ENCODE measurements around the gene DEAF1. TPM values are rescaled to one million over a fixed set of nuclear protein-coding genes. Genes with fewer than 3 reads are reported as not detected.

The DEAF1 gene
- total and polyA plus RNA-seq, 10 of the 15 experiments (the other 5 are each of a cell fraction or from before 2014, with no cell fraction given): 0.68 to 51.3 (median 25.9) TPM

GRCh38 chr11:627308-627576 is 67.8 kb downstream of the DEAF1 start (continued):
- no peak for TF ChIP-seq E4F1 (IDR thresholded peaks at IDR 0.05; ENCODE audit: borderline replicate concordance, partially characterized antibody)
- no peak for TF ChIP-seq CBFB (IDR thresholded peaks at IDR 0.05; ENCODE audit: low read depth)
- no peak for TF ChIP-seq HDAC2 (IDR thresholded peaks at IDR 0.05)
- no peak for TF ChIP-seq ZNF207 (IDR thresholded peaks at IDR 0.05; ENCODE audit: borderline replicate concordance)

GRCh38 chr11:626475-627307 is 68.3 kb downstream of the DEAF1 start, which contains the start of gene SCT:
TSS of gene SCT (minus strand) at chr11:627181. CDS start at chr11:627143, 38 bp downstream.
- Histone ChIP-seq H3K27ac (ENCODE audit: control insufficient read depth, insufficient read depth) (no peak within 1 kb of the TSS), H3K4me1 (ENCODE audit: control insufficient read depth, insufficient read depth, low read length) (peaks cover 29% of the 10 kb centered on the region), H3K9ac (ENCODE audit: control insufficient read depth, insufficient read depth, low read length) (no peak within 1 kb of the TSS), H2AFZ (ENCODE audit: control insufficient read depth, low read depth, low read length) (no peak within 1 kb of the TSS), H3K4me3 (no peak within 1 kb of the TSS), H3K4me2 (ENCODE audit: control insufficient read depth, insufficient read depth) (no peak within 1 kb of the TSS), H4K20me1 (ENCODE audit: control insufficient read depth, insufficient read depth) (no peaks in the 10 kb centered on the region), H3K9me3 (replicated peaks; ENCODE audit: control insufficient read depth, insufficient read depth, low read length) (no peaks in the 10 kb centered on the region), H3K27me3 (replicated peaks in 1 of 2; ENCODE audit: control insufficient read depth in 2 of 2, insufficient read depth in 2 of 2, low read length in 1 of 2) (no peaks in the 10 kb centered on the region), H3K79me2 (ENCODE audit: control insufficient read depth, insufficient read depth, low read length) (no peaks in the 10 kb centered on the region), H3K36me3 (ENCODE audit: control insufficient read depth in 2 of 2, insufficient read depth in 2 of 2, low read length in 1 of 2) (no peaks in the 10 kb centered on the region)
- ATAC-seq: no peak
- in situ Hi-C loops (cut with MboI): no loop called here
- ChIA-PET RAD21 (ENCODE audit: unreplicated experiment) (no interaction called here), CTCF (no interaction called here), SMC1A (ENCODE audit: uncharacterized antibody, unreplicated experiment) (no interaction called here), POLR2A (no interaction called here)
- no peak for TF ChIP-seq YY1 (IDR thresholded peaks at IDR 0.05; ENCODE audit: low read depth, low read length)
- TF ChIP-seq SREBF2 (IDR thresholded peaks at IDR 0.05; ENCODE audit: low read length): no peak
- no peak for TF ChIP-seq ETV6 (conservative IDR thresholded peaks at IDR 0.05 in 1 of 2, IDR thresholded peaks at IDR 0.05 in 1 of 2; ENCODE audit: borderline replicate concordance in 1 of 2, low read depth in 1 of 2)
- TF ChIP-seq SUZ12 (IDR thresholded peaks at IDR 0.05; ENCODE audit: unreplicated experiment): no peak
- TF ChIP-seq SP1 (IDR thresholded peaks at IDR 0.05; ENCODE audit: low read depth, low read length): no peak
- TF ChIP-seq EZH2 (IDR thresholded peaks at IDR 0.05; ENCODE audit: borderline replicate concordance, control insufficient read depth, low read depth, low read length): no peak
- no peak for FAIRE-seq
- 20% methylated on average over 15 of the region's 72 CpGs for WGBS (ENCODE audit: insufficient coverage, insufficient replicate concordance, low lambda C conversion rate, missing lambda C conversion rate)
- BruUV-seq (replicated peaks): no TSS peak
- no peak for DNase-seq (ENCODE audit: low read depth, low spot score)
- intact Hi-C loops (cut with micrococcal nuclease; ENCODE audit: unreplicated experiment): no loop called here

Data from GM12878 (cell line).